ENCODE data around the gene PHF5A.
A peak's percentile ranks its signal among the peaks of the same experiment; 100 is the strongest.

PHF5A gene

DNA sequence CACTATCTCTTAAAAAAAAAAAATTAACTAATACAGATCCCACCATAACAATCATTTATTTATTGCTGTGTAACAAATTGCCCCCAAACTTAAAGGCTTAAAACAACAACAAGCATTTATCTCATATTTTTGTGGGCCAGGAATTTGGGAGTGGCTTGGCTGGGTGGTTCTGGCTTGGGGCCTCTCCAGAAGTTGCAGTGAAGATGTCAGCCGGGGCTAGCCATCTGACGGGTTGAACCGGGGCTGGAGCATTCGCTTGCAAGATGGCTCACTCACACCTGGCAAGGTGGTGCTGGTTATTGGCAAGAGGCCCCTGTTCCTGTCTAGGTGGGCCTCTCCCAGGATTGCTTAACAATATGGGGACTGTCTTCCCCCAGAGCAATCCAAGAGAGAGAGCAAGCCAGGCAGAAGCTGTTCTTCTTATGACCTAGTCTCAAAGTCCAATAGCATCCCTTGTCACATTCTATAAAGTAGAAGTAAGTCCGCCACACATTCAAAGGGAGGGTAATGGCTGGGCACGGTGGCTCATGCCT lies 29.9 kb upstream of the PHF5A start:
- Histone ChIP-seq H3K4me1 (peaks cover 11 to 40% (median 27%) of the 10 kb centered on the region in 10 experiments), H3K4me3 (no peak overlapping the region), H3K9ac (0 out of 22 replicates have a peak overlapping the region, but pooled peaks of 1 of the 11 experiments have one; percentile 29), H3K36me3 (peaks cover 46 to 89% (median 64%) of the 10 kb centered on the region in 11 experiments), H3K9me3 (replicated peaks in 1 of 11) (no peaks in the 10 kb centered on the region), H4K20me1 (peaks cover 18 to 99% (median 87%) of the 10 kb centered on the region in 11 experiments; a peak in 20 of 22 replicates), H3K27me3 (no peaks in the 10 kb centered on the region), H3K4me2 (no peak overlapping the region), H3K27ac (no peak overlapping the region; a peak in 1 of 22 replicates)
- no peak for TF ChIP-seq Cebpa-rat (IDR thresholded peaks at IDR 0.05)

- Histone ChIP-seq H3K9me3 (replicated peaks in 1 of 11) (no peaks in the 10 kb centered on the region), H3K4me3 (no peak overlapping the region), H3K4me1 (peaks cover 0 to 53% (median 32%) of the 10 kb centered on the region in 10 experiments; a peak in 14 of 20 replicates), H4K20me1 (peaks cover 41 to 100% (median 99%) of the 10 kb centered on the region in 11 experiments), H3K27ac (no peak overlapping the region; a peak in 1 of 22 replicates), H3K9ac (no peak overlapping the region; a peak in 2 of 22 replicates), H3K36me3 (peaks cover 12 to 91% (median 35%) of the 10 kb centered on the region in 11 experiments; a peak in 21 of 22 replicates), H3K27me3 (no peaks in the 10 kb centered on the region), H3K4me2 (no peak overlapping the region)
- TF ChIP-seq Cebpa-rat (IDR thresholded peaks at IDR 0.05) = no peak
Measured at GRCh38 chr22:41491374-41492100, 23.0 kb upstream of the PHF5A start.

DNA sequence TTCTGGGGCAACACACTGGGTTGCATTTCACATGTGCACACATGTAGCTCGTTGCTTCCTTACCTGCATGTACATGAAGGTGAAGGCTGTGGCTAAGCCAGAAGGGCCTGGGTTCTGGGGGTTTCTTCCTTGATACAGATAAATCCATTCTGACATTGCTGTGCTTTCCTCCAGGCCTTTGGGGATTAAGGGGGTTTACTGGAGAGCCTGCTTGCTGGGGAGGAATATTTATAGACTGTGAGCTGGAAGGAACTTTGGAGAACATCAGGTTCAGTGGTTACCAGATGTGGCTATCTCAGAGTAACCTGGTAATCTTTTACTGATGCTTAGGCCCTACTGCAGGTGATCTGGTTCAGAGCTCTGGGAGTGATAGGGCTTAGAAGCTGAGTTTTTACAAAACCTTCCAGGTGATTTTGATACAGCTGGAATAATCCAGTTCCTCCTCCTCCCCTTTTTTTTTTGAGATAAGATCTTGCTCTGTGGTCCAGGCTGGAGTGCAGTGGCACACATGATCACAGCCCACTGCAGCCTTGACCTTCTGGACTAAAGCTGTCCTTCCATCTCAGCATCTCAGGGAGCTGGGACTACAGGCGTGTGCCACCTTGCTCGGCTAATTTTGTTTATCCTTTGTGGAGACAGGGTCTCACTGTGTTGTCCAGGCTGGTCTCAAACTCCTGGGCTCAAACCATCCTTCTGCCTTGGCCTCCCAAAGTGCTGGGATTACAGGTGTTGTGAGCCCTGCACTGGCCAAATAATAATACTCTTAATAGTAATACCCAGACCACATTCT lies 20.3 kb upstream of the PHF5A start:
- H3K9me3 ChIP-seq (replicated peaks in 1 of 11) = no peaks in the 10 kb centered on the region
- H3K4me2 ChIP-seq = peak overlapping the region in 7 of 11 experiments; percentile 9 to 55 (median 51); a peak in 10 of 22 replicates
- H3K9ac ChIP-seq = peak overlapping the region in 2 of 11 experiments; percentile 25 to 26; a peak in 2 of 22 replicates
- H3K27ac ChIP-seq = no peak overlapping the region
- no peak for TF ChIP-seq Cebpa-rat (IDR thresholded peaks at IDR 0.05)
- no peak overlapping the region for H3K4me3 ChIP-seq
- peaks cover 5 to 65% (median 21%) of the 10 kb centered on the region in 11 experiments; a peak in 16 of 22 replicates for H3K36me3 ChIP-seq
- peaks cover 6 to 74% (median 53%) of the 10 kb centered on the region in 10 experiments; a peak in 18 of 20 replicates for H3K4me1 ChIP-seq
- H4K20me1 ChIP-seq = peaks cover 54 to 100% (median 99%) of the 10 kb centered on the region in 11 experiments
- H3K27me3 ChIP-seq = no peaks in the 10 kb centered on the region

DNA sequence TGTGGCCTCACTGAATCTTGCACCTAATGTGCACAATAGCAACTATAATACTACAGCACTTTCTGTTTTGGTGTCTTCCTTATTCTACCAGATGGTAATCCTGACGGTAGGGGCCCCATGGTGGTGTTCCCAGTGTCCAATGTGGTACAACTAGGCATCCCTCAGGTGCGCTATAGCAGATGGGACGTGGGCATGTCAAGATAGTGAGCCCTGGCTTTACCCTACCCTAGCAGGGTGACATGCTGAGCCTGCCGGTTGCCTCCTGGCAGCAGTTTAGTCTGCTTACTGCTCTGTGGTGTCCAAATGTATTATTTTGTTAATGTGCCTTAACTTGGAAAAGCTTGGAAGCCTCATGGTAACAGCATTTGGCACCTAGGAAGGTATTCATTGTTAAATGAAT lies 19.6 kb upstream of the PHF5A start:
- no peaks in the 10 kb centered on the region for H3K27me3 ChIP-seq
- peaks cover 2 to 58% (median 21%) of the 10 kb centered on the region in 11 experiments; a peak in 15 of 22 replicates for H3K36me3 ChIP-seq
- no peaks in the 10 kb centered on the region for H3K9me3 ChIP-seq (replicated peaks in 1 of 11)
- H3K9ac ChIP-seq = peak overlapping the region in 1 of 11 experiments; percentile 14; a peak in 1 of 22 replicates
- peak overlapping the region in 4 of 11 experiments; percentile 8 to 55 (median 35); a peak in 2 of 22 replicates for H3K4me2 ChIP-seq
- peaks cover 13 to 82% (median 60%) of the 10 kb centered on the region in 10 experiments for H3K4me1 ChIP-seq
- TF ChIP-seq Cebpa-rat (IDR thresholded peaks at IDR 0.05) = no peak
- H3K4me3 ChIP-seq = no peak overlapping the region
- peaks cover 53 to 100% (median 99%) of the 10 kb centered on the region in 11 experiments for H4K20me1 ChIP-seq
- H3K27ac ChIP-seq = no peak overlapping the region

DNA sequence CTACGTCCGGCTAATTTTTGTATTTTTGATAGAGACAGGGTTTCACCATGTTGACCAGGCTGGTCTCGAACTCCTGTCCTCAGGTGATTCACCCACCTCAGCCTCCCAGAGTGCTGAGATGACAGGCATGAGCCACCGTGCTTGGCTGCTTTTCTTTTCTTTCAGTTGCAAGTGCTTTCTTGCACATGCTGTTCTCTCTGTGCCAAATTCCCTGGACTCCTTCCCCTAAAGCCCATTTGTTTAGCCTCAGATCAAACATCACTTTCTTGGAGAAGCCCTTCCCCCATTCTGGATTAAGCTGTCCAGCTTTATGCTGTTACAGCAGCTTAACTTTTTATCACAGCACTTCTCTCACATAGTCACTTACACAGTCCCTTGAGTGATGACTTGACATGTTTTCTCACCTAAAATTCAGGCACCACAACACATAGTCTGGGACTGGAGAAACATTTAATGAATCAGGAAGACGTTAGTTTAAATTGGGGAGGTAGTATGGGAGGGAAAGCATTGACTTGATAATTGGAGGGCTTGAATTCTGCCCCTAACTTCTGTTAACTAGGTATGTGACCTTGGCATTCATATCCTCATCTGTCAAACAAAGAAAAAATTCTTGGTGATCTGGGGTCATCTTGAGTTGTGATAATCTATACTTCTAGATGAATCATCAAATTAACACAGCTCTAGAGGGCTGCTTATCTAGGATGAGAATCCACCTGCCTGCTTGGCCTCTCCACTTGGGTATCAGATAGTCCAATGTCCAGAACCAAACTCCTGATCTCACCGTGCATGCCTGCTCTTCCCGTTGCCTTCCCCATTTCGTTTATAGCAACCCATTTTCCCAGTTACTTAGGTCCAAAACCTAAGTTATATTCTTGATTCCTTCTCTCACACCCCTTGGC lies 18.8 kb upstream of the PHF5A start:
- peak overlapping the region in 1 of 11 experiments; percentile 42; a peak in 1 of 22 replicates for H3K27ac ChIP-seq
- no peak for TF ChIP-seq Cebpa-rat (IDR thresholded peaks at IDR 0.05)
- H3K4me1 ChIP-seq = peaks cover 21 to 89% (median 68%) of the 10 kb centered on the region in 10 experiments
- H3K27me3 ChIP-seq = no peaks in the 10 kb centered on the region
- no peak overlapping the region; a peak in 1 of 22 replicates for H3K9ac ChIP-seq
- no peak overlapping the region for H3K4me3 ChIP-seq
- no peaks in the 10 kb centered on the region for H3K9me3 ChIP-seq (replicated peaks in 1 of 11)
- peak overlapping the region in 2 of 11 experiments; percentile 11 to 19; a peak in 2 of 22 replicates for H3K4me2 ChIP-seq
- H4K20me1 ChIP-seq = peaks cover 55 to 100% (median 99%) of the 10 kb centered on the region in 11 experiments
- H3K36me3 ChIP-seq = peaks cover 0 to 50% (median 20%) of the 10 kb centered on the region in 11 experiments; a peak in 15 of 22 replicates

- H3K9me3 ChIP-seq (replicated peaks in 1 of 11) = no peaks in the 10 kb centered on the region
- peak overlapping the region in 10 of 11 experiments; percentile 26 to 69 (median 56); a peak in 19 of 22 replicates for H3K4me2 ChIP-seq
- no peak for TF ChIP-seq Cebpa-rat (IDR thresholded peaks at IDR 0.05)
- peaks cover 67 to 100% (median 99%) of the 10 kb centered on the region in 11 experiments for H4K20me1 ChIP-seq
- 0 out of 22 replicates have a peak overlapping the region, but pooled peaks of 2 of the 11 experiments have one; percentile 6 to 25 for H3K9ac ChIP-seq
- H3K27ac ChIP-seq = peak overlapping the region in 2 of 11 experiments; percentile 3 to 19; a peak in 1 of 22 replicates
- peaks cover 31 to 96% (median 86%) of the 10 kb centered on the region in 10 experiments for H3K4me1 ChIP-seq
- H3K4me3 ChIP-seq = no peak overlapping the region
- H3K27me3 ChIP-seq = no peaks in the 10 kb centered on the region
- peaks cover 0 to 41% (median 20%) of the 10 kb centered on the region in 11 experiments; a peak in 14 of 22 replicates for H3K36me3 ChIP-seq
Measured at GRCh38 chr22:41485033-41485432, 16.5 kb upstream of the PHF5A start.

DNA sequence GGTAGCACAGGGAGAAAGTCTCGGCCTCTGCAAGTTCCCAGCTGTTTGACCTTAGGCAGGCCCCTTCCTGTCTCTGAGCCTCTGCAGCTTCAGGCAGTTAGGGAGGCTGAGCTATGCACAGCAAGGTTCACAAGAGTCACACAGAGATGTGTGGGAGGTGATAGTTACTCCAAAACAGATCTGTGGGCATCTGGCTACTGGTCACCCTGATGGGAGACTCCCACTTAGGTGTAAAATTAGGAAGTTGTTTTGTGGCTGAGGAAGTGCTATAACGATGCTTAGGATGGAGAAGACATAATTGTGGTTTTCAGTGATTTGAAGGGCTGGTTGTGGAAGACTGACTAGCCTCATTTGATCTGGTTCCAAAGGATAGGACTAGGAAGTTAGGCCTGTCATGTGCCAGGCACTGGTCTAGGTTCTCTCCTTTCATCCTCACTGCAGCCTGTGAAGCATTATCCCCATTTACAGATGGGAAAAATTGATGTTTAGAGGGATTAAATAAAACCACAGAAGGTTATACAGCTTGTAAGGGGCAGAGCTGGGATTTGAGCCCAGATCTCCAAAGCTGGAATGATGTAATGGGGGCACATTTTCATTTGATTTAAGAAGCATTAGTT lies 13.9 kb upstream of the PHF5A start:
- Histone ChIP-seq H3K27me3 (no peaks in the 10 kb centered on the region), H3K4me3 (no peak overlapping the region), H3K9ac (peak overlapping the region in 8 of 11 experiments; percentile 3 to 82 (median 38); a peak in 12 of 22 replicates), H4K20me1 (peaks cover 61 to 100% (median 99%) of the 10 kb centered on the region in 11 experiments), H3K36me3 (peaks cover 0 to 23% (median 13%) of the 10 kb centered on the region in 11 experiments; a peak in 11 of 22 replicates), H3K4me2 (peak overlapping the region; percentile 67 to 99 (median 85)), H3K4me1 (peaks cover 58 to 97% (median 89%) of the 10 kb centered on the region in 10 experiments), H3K9me3 (replicated peaks in 1 of 11) (peaks cover 0 to 5% (median 0%) of the 10 kb centered on the region in 11 experiments; a peak in 6 of 22 replicates), H3K27ac (peak overlapping the region in 4 of 11 experiments; percentile 22 to 89 (median 88); a peak in 8 of 22 replicates)
- TF ChIP-seq Cebpa-rat (IDR thresholded peaks at IDR 0.05) = no peak

All from BLaER1 treated with 17β-estradiol and CSF1 and Interleukin-3, amounts not matched to agents 10 nM and 100 nM (cell line).